ENCODE results near the gene PPP3CA.

The PPP3CA gene

DNA sequence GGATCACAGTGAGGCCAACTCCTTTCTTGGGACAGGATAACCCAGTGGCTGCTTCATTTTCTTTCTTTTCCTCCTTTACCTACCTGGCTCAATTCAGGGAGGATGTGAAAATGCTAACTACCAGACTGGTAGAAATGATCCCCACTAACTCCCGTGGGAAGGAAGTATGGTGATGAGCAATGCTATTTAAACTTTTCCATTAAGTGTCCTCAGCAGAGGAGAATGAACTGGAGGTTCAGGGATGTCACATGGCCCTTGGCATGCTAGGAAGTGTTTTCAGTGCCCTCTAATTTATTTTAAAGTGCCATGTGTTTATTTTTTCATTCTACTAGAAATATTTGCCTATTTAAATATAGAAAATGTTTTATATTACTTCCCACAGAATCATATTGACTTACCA lies 363.9 kb downstream of the PPP3CA start:
- TF ChIP-seq, protein P1, sequence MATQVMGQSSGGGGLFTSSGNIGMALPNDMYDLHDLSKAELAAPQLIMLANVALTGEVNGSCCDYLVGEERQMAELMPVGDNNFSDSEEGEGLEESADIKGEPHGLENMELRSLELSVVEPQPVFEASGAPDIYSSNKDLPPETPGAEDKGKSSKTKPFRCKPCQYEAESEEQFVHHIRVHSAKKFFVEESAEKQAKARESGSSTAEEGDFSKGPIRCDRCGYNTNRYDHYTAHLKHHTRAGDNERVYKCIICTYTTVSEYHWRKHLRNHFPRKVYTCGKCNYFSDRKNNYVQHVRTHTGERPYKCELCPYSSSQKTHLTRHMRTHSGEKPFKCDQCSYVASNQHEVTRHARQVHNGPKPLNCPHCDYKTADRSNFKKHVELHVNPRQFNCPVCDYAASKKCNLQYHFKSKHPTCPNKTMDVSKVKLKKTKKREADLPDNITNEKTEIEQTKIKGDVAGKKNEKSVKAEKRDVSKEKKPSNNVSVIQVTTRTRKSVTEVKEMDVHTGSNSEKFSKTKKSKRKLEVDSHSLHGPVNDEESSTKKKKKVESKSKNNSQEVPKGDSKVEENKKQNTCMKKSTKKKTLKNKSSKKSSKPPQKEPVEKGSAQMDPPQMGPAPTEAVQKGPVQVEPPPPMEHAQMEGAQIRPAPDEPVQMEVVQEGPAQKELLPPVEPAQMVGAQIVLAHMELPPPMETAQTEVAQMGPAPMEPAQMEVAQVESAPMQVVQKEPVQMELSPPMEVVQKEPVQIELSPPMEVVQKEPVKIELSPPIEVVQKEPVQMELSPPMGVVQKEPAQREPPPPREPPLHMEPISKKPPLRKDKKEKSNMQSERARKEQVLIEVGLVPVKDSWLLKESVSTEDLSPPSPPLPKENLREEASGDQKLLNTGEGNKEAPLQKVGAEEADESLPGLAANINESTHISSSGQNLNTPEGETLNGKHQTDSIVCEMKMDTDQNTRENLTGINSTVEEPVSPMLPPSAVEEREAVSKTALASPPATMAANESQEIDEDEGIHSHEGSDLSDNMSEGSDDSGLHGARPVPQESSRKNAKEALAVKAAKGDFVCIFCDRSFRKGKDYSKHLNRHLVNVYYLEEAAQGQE (IDR thresholded peaks at IDR 0.05; ENCODE audit: low read depth), result no peak
- TF ChIP-seq, protein P2, sequence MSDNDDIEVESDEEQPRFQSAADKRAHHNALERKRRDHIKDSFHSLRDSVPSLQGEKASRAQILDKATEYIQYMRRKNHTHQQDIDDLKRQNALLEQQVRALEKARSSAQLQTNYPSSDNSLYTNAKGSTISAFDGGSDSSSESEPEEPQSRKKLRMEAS (IDR thresholded peaks at IDR 0.05), result no peak
- TF ChIP-seq, protein P3, sequence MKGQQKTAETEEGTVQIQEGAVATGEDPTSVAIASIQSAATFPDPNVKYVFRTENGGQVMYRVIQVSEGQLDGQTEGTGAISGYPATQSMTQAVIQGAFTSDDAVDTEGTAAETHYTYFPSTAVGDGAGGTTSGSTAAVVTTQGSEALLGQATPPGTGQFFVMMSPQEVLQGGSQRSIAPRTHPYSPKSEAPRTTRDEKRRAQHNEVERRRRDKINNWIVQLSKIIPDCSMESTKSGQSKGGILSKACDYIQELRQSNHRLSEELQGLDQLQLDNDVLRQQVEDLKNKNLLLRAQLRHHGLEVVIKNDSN (IDR thresholded peaks at IDR 0.05), result no peak
- TF ChIP-seq EGR1 (IDR thresholded peaks at IDR 0.05) (no peak), FOXM1 (IDR thresholded peaks at IDR 0.05; ENCODE audit: borderline replicate concordance, low read depth) (no peak), EP300 (IDR thresholded peaks at IDR 0.05; ENCODE audit: borderline replicate concordance) (no peak), TAF1 (IDR thresholded peaks at IDR 0.05; ENCODE audit: low read depth) (no peak), RAD21 (IDR thresholded peaks at IDR 0.05; ENCODE audit: low read depth) (no peak), CEBPB (IDR thresholded peaks at IDR 0.05) (no peak), ZBTB7A (IDR thresholded peaks at IDR 0.05; ENCODE audit: low read depth) (no peak), CREB1 (IDR thresholded peaks at IDR 0.05; ENCODE audit: low read depth) (no peak), TEAD4 (IDR thresholded peaks at IDR 0.05) (no peak), TCF12 (IDR thresholded peaks at IDR 0.05; ENCODE audit: low read depth) (no peak), NFIC (IDR thresholded peaks at IDR 0.05) (no peak), YY1 (IDR thresholded peaks at IDR 0.05; ENCODE audit: low read depth) (no peak)

DNA sequence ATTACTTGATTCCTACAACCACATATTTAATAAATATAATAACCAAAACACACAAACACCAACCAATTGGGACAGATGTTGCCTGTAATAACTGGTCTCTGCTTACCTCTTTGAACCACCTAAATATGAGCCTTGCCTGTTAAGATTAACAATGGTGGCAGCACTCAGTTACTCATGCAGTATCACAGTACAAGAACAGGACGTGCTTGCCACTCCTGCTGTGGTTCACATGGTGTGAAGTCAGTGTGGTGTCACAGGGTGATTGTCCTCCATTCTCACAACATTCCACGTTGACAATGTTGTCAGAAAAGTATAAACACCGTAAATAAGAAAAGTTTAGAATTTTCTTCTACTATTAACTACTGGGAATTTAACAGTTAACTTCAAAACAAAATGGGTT lies 365.0 kb downstream of the PPP3CA start:
- no peak for TF ChIP-seq EGR1 (IDR thresholded peaks at IDR 0.05)
- no peak for TF ChIP-seq YY1 (IDR thresholded peaks at IDR 0.05; ENCODE audit: low read depth)

DNA sequence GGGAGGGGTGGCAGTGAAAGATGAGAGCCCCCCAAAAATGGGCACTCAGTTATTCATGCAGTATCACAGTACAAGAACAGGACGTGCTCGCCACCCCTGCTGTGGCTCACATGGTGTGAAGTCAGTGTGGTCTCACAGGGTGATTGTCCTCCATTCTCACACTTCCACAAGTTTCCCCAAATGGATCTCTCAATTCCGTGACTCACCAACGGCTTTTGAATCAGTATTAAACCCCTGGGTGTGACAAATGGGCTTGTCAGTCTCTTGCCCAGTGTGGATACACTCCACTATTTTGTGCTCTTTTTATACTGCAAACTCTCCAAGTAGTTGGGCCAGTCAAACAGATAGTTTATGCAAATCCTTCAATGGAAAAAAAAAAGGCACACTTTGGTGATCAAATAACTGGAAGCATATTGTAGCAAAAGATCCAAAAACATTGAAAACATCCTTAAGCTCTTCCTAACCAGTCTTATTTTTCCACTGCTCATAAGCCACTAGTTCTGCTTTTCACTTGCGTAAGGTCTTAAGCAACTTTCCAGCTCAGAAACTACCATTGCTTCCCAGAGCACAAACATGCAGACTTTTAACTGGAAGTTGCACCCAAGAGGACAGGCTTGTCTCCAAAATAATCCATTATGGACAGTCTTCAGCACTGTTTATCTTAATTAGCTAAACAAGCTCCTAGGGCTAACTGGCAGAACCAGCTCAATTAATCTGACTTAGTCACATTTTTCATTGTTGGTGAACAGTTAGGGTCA lies 365.7 kb downstream of the PPP3CA start:
- TF ChIP-seq TCF12 (IDR thresholded peaks at IDR 0.05; ENCODE audit: low read depth) (no peak), CEBPB (IDR thresholded peaks at IDR 0.05) (0 out of 2 replicates have a peak, but pooled peaks have one; percentile 31)

DNA sequence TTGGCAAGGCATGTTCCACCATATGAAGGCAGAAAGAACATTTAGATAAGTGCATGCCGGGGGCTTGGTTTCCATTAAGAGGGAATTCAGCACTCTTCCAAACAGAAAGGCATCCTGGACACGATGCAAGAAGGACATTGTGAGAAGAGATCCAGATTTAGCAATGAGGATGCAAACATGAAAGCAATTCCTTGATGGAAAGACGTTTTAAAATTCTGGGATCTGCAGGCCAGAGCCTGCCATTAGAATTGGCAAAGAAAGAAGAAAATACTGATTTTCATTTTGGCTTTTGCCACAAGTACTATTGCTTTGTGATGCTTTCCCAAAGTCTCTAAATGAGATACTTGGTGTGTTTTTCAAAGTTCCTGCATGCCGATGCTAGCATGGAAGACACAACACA lies 367.6 kb downstream of the PPP3CA start:
- TF ChIP-seq CEBPB (IDR thresholded peaks at IDR 0.05) (no peak), NFIC (IDR thresholded peaks at IDR 0.05) (no peak), FOXM1 (IDR thresholded peaks at IDR 0.05; ENCODE audit: borderline replicate concordance, low read depth) (no peak), TAF1 (IDR thresholded peaks at IDR 0.05; ENCODE audit: low read depth) (no peak), EGR1 (IDR thresholded peaks at IDR 0.05) (no peak), RAD21 (IDR thresholded peaks at IDR 0.05; ENCODE audit: low read depth) (no peak), TCF12 (IDR thresholded peaks at IDR 0.05; ENCODE audit: low read depth) (no peak), ZBTB7A (IDR thresholded peaks at IDR 0.05; ENCODE audit: low read depth) (no peak), TEAD4 (IDR thresholded peaks at IDR 0.05) (no peak), YY1 (IDR thresholded peaks at IDR 0.05; ENCODE audit: low read depth) (no peak), EP300 (IDR thresholded peaks at IDR 0.05; ENCODE audit: borderline replicate concordance) (no peak), CREB1 (IDR thresholded peaks at IDR 0.05; ENCODE audit: low read depth) (no peak)
- TF ChIP-seq, protein P1 (IDR thresholded peaks at IDR 0.05; ENCODE audit: low read depth), result no peak
- TF ChIP-seq, protein P2 (IDR thresholded peaks at IDR 0.05), result no peak
- TF ChIP-seq, protein P3 (IDR thresholded peaks at IDR 0.05), result no peak

DNA sequence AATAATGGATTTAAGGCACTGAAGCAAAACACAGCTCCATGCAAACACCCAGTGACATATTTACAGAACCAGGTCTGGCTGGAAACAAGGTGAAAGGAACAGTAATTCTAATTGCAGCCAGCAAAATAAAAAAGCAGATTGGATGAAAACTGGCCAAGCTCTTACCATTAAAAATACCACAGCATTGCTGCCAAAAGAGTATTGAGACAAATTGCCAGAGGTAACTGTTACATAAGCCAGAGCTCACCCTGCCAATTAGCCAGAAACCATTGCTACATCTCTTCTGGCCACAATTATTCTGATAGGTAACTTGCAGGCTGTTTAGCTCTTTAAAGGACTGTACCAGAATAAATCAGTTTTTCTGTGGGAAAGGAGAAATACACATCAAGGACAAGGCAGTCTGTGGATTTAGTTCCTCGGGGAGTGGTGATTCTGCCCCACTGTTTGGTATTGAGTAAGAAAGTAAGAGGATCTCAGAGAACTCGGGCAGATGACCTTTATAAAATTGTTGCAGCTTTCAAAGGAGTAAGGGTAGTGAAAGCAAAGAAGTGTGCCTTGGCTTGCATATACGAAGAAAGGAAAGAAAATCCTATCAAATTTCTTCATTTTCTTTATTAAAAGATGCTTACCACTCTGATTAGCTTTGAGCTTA lies 369.5 kb downstream of the PPP3CA start:
- TF ChIP-seq EGR1 (IDR thresholded peaks at IDR 0.05) (no peak), ZBTB7A (IDR thresholded peaks at IDR 0.05; ENCODE audit: low read depth) (no peak), YY1 (IDR thresholded peaks at IDR 0.05; ENCODE audit: low read depth) (no peak), CEBPB (IDR thresholded peaks at IDR 0.05) (no peak), TCF12 (IDR thresholded peaks at IDR 0.05; ENCODE audit: low read depth) (no peak), NFIC (IDR thresholded peaks at IDR 0.05) (no peak), FOXM1 (IDR thresholded peaks at IDR 0.05; ENCODE audit: borderline replicate concordance, low read depth) (no peak), TAF1 (IDR thresholded peaks at IDR 0.05; ENCODE audit: low read depth) (no peak), EP300 (IDR thresholded peaks at IDR 0.05; ENCODE audit: borderline replicate concordance) (no peak), CREB1 (IDR thresholded peaks at IDR 0.05; ENCODE audit: low read depth) (no peak)
- TF ChIP-seq, protein P1 (IDR thresholded peaks at IDR 0.05; ENCODE audit: low read depth), result no peak
- TF ChIP-seq, protein P3 (IDR thresholded peaks at IDR 0.05), result no peak
- TF ChIP-seq, protein P2 (IDR thresholded peaks at IDR 0.05), result no peak
